Aorta (tissue), 5 donors: ENCODE results near the gene HIBADH. TPM values are rescaled to one million over a fixed set of nuclear protein-coding genes. Genes with fewer than 3 reads are reported as not detected.

Source experiments
- ATAC-seq: fragments of 200-7000 bp; cut with Tn5 transposase; one replicate; pipeline ENCODE4 v1.9.1; 2022; ENCODE audit warnings: moderate library complexity; ENCODE audit not compliant: low FRiP score
- DNase-seq, 2 donors: peaks; one replicate each; pipeline ENCODE4 v3.0.0-alpha.2; 2020
- H3K27ac ChIP-seq, 2 donors: one replicate each; pipeline ENCODE4 v1.5.1; 2013; ENCODE audit warnings: low read length in 2 of 2, mild to moderate bottlenecking in 2 of 2, moderate library complexity in 2 of 2, control low read depth in 1 of 2, inconsistent platforms in 1 of 2, low read depth in 1 of 2
- H3K27me3 ChIP-seq, 2 donors: one replicate each; pipeline ENCODE4 v1.6.1; 2013; ENCODE audit warnings: control low read depth in 1 of 2, low read length in 1 of 2, mild to moderate bottlenecking in 1 of 2, moderate library complexity in 1 of 2; ENCODE audit not compliant: insufficient read depth in 2 of 2, control insufficient read depth in 1 of 2
- H3K36me3 ChIP-seq, 2 donors: one replicate each; pipeline ENCODE4 v1.6.1; 2013; ENCODE audit warnings: control low read depth in 1 of 2, low read length in 1 of 2, mild to moderate bottlenecking in 1 of 2; ENCODE audit not compliant: insufficient read depth in 2 of 2, control insufficient read depth in 1 of 2
- H3K4me1 ChIP-seq, 2 donors: one replicate each; pipeline ENCODE4 v1.6.1; 2013; ENCODE audit warnings: low read length in 2 of 2, control low read depth in 1 of 2, mild to moderate bottlenecking in 1 of 2, moderate library complexity in 1 of 2; ENCODE audit not compliant: insufficient read depth in 2 of 2, control insufficient read depth in 1 of 2
- H3K4me3 ChIP-seq, 2 donors: one replicate each; pipeline ENCODE4 v1.5.1; 2013; ENCODE audit warnings: low read length in 2 of 2, control low read depth in 1 of 2, mild to moderate bottlenecking in 1 of 2
- H3K9me3 ChIP-seq: one replicate; pipeline ENCODE4 v1.6.1; 2013; ENCODE audit warnings: mild to moderate bottlenecking, low read length; ENCODE audit not compliant: control insufficient read depth
- WGBS, 2 donors: extraction: QIAGEN DNeasy Blood & Tissue Kit; methylation state at CpG; one replicate each; pipeline ENCODE4 v1.1.7; 2013; 5-methylcytosine and 5-hydroxymethylcytosine counted together
- intact Hi-C, 2 donors: fragments of 100-400 bp; cut with DNase I; formaldehyde crosslinking; loops; one replicate each; pipeline versions ENCODE4 v1.14.2 to v1.15.0; 2022
- polyA plus RNA-seq, 2 donors: library from polyadenylated mRNA; stranded (reverse); fragments of 200-250 nt; gene quantifications; one replicate each; pipeline ENCODE4 v1.2.3, GENCODE V29; 2013
- total RNA-seq, 2 donors: library from RNA; stranded (reverse); fragmentation: NEBNext Ultra II Directional; extraction: Animal tissue kit (Norgen Biotek cat#: 25700); gene quantifications; one replicate each; pipeline ENCODE4 v1.2.1, GENCODE V29; 2021
- donor health status: healthy with polysubstance abuse.
- donor health status: Bipolar disorder and iron deficiency.
- donor health status: DM: no; HTN: no; CAD: no.
- donor health status: DM: no; HTN: no; CAD: no.
- donor health status: DM: yes; HTN: yes; CAD: no.

HIBADH gene
- total and polyA plus RNA-seq, 4 donors, result 22.4 to 32.5 (median 30.2) TPM

DNA sequence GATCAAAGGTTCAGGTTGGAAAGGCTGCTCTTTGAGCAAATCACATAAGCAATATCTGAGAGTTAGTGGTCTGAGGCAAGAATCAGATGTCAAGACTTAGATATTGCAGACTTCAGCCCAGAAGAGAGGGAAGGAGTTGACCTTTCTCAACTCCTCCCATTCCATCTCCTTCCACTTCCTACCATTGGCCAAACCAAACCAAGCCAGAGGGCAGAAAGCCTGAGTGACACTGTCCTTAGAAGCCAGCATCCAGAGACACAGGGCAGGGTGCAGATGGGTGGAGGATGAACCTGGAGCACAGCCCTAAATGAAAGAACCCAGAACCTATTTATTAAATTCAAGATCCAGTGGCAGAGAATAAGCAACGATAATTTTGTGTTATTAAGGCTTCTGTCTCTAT is 180.5 kb downstream of the HIBADH start:
- Histone ChIP-seq H3K27me3 (no peaks in the 10 kb centered on the region), H3K36me3 (no peaks in the 10 kb centered on the region), H3K9me3 (no peaks in the 10 kb centered on the region), H3K4me3 (no peak overlapping the region), H3K27ac (no peak overlapping the region), H3K4me1 (no peaks in the 10 kb centered on the region)
- DNase-seq, result no peak
- 87 to 90% methylated on average over 1 of the region's 1 CpG for WGBS, 2 donors
- ATAC-seq, result no peak
- intact Hi-C loops, result no loop called here

GRCh38 chr7:27478556-27478955 is 184.1 kb downstream of the HIBADH start:
- no peak overlapping the region for H3K27ac ChIP-seq
- no peaks in the 10 kb centered on the region for H3K27me3 ChIP-seq
- H3K9me3 ChIP-seq, result no peaks in the 10 kb centered on the region
- H3K4me3 ChIP-seq, result no peak overlapping the region
- intact Hi-C loops, result no loop called here
- DNase-seq, result no peak
- no peaks in the 10 kb centered on the region for H3K4me1 ChIP-seq
- H3K36me3 ChIP-seq, result no peaks in the 10 kb centered on the region
- no peak for ATAC-seq

DNA sequence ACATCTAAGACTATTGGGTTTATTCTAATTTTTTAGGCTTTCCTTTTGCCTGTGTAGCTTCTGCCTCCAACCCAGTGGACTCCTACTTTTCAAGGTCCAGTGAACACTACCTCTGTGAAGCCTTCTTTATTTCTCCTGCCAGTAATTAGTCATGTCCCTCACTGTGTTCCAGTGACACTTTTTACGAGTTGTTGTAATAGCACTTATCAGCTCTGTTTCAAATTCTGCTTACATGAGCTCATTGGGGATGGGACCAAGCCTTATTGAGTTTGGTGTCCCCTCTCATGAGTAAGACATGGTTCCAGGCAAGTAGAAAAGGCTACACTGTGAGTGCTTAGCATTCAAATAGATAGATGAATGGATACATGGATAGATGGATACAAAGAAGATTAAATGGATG is 184.6 kb downstream of the HIBADH start:
- Histone ChIP-seq H3K36me3 (no peaks in the 10 kb centered on the region), H3K4me3 (no peak overlapping the region), H3K4me1 (no peaks in the 10 kb centered on the region), H3K27ac (no peak overlapping the region), H3K27me3 (no peaks in the 10 kb centered on the region), H3K9me3 (no peaks in the 10 kb centered on the region)
- ATAC-seq, result no peak
- DNase-seq, result no peak
- intact Hi-C loops, result no loop called here
- WGBS, 2 donors, result 26 to 36% methylated on average over 1 of the region's 1 CpG

- Histone ChIP-seq H3K9me3 (no peaks in the 10 kb centered on the region), H3K4me3 (no peak overlapping the region), H3K36me3 (no peaks in the 10 kb centered on the region), H3K27me3 (no peaks in the 10 kb centered on the region), H3K27ac (no peak overlapping the region), H3K4me1 (no peaks in the 10 kb centered on the region)
- intact Hi-C loops, result no loop called here
- 36 to 64% methylated on average over 2 of the region's 2 CpGs for WGBS, 2 donors
- no peak for ATAC-seq
- DNase-seq, result no peak
These were observed 186.2 kb downstream of the HIBADH start for GRCh38 chr7:27476493-27476892.

Other genes with a start within 250 kb of the HIBADH start
- 100 to 1,000 TPM in 1 of 2 donors, 10 to 100 TPM in 1; 93.1 to 113 TPM for gene TAX1BP1, start 77.3 kb upstream of the HIBADH start, total RNA-seq
- gene TAX1BP1, start 77.3 kb upstream of the HIBADH start, polyA plus RNA-seq, result 10 to 100 TPM; 68.4 to 79.9 TPM